Transverse colon (tissue), 3 donors: ENCODE data around the gene MMEL1.

Experiments used
- EP300 ChIP-seq: sonication (generic); formaldehyde crosslinking; IDR thresholded peaks from one replicate; pipeline ENCODE4 v1.6.1; 2017; ENCODE audit warnings: antibody characterized with exemption, low read depth
- POLR2A ChIP-seq: fragments of 450-650 bp; IDR thresholded peaks from one replicate; pipeline ENCODE4 v1.6.1; 2016; ENCODE audit warnings: antibody characterized with exemption, mild to moderate bottlenecking, moderate library complexity
- TF ChIP-seq, protein P1 (sequence below), 5 experiments: fragments of 200-600 bp in 3 of 5; fragments of 450-650 bp in 2 of 5; sonication (generic) in 3 of 5; IDR thresholded peaks; 1 replicate in 2 of 5; 2 replicates in 3 of 5; pipeline ENCODE4 v1.5.1; 2016 to 2017; ENCODE audit warnings: antibody characterized with exemption in 5 of 5, inconsistent platforms in 3 of 5, mild to moderate bottlenecking in 2 of 5, moderate library complexity in 1 of 5

DNA sequence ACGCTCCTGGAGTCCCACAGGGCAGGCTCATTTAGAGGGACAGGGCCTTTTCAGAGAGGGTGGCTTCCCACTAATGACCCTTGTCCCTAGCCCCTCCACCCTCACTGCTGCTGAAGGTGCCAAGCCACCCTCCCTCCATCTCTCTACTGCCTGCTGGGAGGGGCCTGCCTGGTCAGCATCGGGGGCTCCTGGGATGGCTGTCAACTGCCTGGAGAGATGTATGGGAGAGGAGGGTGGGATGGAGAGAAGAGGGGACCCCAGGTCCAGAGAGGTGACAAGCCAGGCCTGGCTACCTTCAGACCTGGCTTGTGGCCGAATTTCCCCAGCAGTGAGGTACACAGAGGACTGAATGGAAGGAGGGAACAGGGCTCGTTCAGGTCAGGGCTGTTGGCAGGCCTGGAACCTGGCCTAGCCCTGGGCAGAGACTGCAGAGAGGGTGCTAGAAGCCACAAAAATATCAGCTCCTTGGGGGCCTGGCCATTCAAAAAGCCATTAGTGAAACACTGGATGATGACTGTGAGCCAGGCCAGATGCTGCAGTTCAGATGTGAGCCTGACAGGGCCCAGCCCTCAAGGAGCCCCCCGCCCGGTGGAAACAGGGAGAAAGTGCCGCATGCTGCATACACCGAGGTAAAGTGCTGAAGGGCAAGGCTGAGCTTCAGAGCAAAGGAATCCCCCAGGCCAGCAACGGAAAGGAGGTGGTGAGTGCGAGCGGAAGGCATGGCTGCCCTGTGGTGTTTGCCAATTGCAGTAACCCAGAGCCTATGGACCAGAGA, 20.0 kb downstream of the MMEL1 start:
- TF ChIP-seq POLR2A (no peak), EP300 (no peak)
- TF ChIP-seq, protein P1, sequence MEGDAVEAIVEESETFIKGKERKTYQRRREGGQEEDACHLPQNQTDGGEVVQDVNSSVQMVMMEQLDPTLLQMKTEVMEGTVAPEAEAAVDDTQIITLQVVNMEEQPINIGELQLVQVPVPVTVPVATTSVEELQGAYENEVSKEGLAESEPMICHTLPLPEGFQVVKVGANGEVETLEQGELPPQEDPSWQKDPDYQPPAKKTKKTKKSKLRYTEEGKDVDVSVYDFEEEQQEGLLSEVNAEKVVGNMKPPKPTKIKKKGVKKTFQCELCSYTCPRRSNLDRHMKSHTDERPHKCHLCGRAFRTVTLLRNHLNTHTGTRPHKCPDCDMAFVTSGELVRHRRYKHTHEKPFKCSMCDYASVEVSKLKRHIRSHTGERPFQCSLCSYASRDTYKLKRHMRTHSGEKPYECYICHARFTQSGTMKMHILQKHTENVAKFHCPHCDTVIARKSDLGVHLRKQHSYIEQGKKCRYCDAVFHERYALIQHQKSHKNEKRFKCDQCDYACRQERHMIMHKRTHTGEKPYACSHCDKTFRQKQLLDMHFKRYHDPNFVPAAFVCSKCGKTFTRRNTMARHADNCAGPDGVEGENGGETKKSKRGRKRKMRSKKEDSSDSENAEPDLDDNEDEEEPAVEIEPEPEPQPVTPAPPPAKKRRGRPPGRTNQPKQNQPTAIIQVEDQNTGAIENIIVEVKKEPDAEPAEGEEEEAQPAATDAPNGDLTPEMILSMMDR (IDR thresholded peaks at IDR 0.05) = no peak
